Thyroid gland (tissue), 4 donors: ENCODE results near the gene SPTBN4. TPM values are rescaled to one million over a fixed set of nuclear protein-coding genes. Genes with fewer than 3 reads are reported as not detected.

Source experiments
- DNase-seq, 2 donors: peaks; one replicate each; pipeline ENCODE4 v3.0.0-alpha.2; 2019
- H3K27ac ChIP-seq, 3 donors: fragments of 200-600 bp; sonication (generic); 1 replicate in 2 of 3; 2 replicates in 1 of 3; pipeline ENCODE4 v1.5.1; 2016 to 2019; ENCODE audit warnings: mild to moderate bottlenecking in 1 of 3, moderate library complexity in 1 of 3
- H3K27me3 ChIP-seq: fragments of 200-600 bp; sonication (generic); one replicate; pipeline ENCODE4 v1.5.1; 2019
- H3K36me3 ChIP-seq, 2 donors: fragments of 200-600 bp; sonication (generic); one replicate each; pipeline ENCODE4 v1.5.1; 2016 to 2019
- H3K4me1 ChIP-seq, 2 donors: fragments of 200-600 bp; sonication (generic); one replicate each; pipeline ENCODE4 v1.5.1; 2017 to 2019
- H3K4me3 ChIP-seq, 3 donors: fragments of 200-600 bp; sonication (generic); replicated peaks in 1 of 3; 1 replicate in 2 of 3; 2 replicates in 1 of 3; pipeline ENCODE4 v1.5.1; 2016; ENCODE audit warnings: mild to moderate bottlenecking in 1 of 3
- H3K9me3 ChIP-seq: fragments of 200-600 bp; sonication (generic); one replicate; pipeline ENCODE4 v1.5.1; 2017
- POLR2A ChIP-seq, 2 donors: fragments of 450-650 bp; IDR thresholded peaks; one replicate each; pipeline ENCODE4 v1.6.1; 2017; ENCODE audit warnings: antibody characterized with exemption in 2 of 2, mild to moderate bottlenecking in 2 of 2, moderate library complexity in 1 of 2
- WGBS, 2 donors: methylation state at CpG; one replicate each; pipeline ENCODE4 v1.1.5; 2017; 5-methylcytosine and 5-hydroxymethylcytosine counted together
- intact Hi-C: fragments of 100-400 bp; cut with DNase I; formaldehyde crosslinking; loops from one replicate; pipeline ENCODE4 v1.15.1; 2023
- total RNA-seq, 4 donors: library from RNA; depleted of rRNA; stranded (reverse); fragments of >200 nt; gene quantifications; one replicate each; pipeline ENCODE4 v1.2.3, GENCODE V29; 2016
- TF ChIP-seq, protein P1 (sequence below), 6 experiments: fragments of 200-600 bp in 3 of 6; fragments of 450-650 bp in 3 of 6; sonication (generic) in 3 of 6; IDR thresholded peaks; one replicate each; pipeline ENCODE4 v1.5.1; 2016 to 2019; ENCODE audit warnings: antibody characterized with exemption in 6 of 6, mild to moderate bottlenecking in 2 of 6, inconsistent platforms in 1 of 6, moderate library complexity in 1 of 6

SPTBN4 gene
- total RNA-seq, 4 donors from 2014 or later, result 0.67 to 2.7 (median 1.0) TPM

DNA sequence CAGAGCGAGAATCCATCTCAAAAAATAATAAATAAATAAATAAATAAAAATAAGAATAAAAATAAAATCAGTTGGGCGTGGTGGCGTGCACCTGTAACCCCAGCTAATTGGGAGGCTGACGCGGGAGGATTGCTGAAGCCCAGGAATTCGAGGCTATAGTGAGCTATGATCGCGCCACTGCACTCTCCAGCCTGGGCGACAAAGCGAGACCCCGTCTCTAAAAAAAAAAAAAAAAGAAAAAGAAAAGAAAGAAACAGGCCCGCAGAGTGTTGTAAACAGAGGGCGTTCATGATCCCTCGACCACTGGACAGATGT, 46.4 kb upstream of the SPTBN4 start:
- 49 to 56% methylated on average over 14 of the region's 14 CpGs for WGBS, 2 donors
- no peaks in the 10 kb centered on the region for H3K9me3 ChIP-seq
- intact Hi-C loops, result no loop called here

DNA sequence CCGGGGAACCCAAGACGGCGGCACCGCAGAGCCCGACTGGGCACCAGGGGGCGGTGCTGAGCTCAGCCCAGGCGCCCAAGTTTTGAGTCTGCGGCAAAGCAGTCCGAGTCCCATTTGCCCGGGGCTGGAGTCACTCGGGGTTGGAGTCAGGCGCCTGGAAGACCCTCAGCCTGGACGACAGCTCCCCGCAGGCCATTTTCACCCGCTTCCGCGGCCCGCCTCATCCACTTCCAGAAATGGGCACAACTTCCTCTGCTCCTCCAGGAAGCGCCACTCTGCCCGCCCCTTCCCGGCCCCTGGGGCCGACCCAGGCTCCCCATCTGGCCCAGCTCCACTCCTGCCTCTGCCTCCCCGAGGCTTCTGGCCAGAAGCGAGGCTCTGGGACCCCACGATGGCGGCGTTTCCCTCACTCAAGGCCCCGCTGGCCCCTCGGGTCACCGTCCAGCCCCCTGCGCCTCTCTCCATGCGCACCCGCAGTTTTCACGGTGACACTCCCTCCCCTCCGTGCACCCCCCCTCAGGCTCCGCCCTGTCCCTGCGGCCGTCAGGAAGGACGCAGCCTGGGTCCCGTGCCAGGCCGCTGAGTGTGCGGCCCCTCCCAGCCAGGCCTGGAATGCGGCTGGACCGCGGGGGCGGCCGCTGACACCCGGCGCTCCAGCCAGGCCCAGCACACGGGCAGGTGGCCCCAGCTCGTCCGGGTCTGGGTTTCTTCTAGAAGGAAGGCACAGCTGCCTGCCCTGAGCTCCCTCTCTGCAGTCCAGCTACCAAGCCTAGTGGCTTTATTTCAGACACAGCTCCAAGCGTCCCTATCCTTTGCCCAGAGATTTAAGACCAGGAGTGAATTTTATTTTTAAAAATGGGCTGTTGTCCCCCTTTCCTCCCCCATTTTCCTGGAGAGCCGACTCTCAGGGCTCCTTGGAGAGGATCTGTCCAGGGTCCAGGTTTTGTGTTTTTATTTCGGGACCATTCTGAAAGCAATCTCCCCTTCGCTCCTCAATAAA, 45.7 kb upstream of the SPTBN4 start:
- H3K4me3 ChIP-seq, result peak overlapping the region; percentile 37 to 59 (median 55)
- peak overlapping the region; percentile 99 to 100 (median 99) for H3K27ac ChIP-seq
- DNase-seq, result peak; percentile 97 to 98
- H3K9me3 ChIP-seq, result no peaks in the 10 kb centered on the region
- peaks cover 9 to 10% of the 10 kb centered on the region in 2 donors for H3K36me3 ChIP-seq
- intact Hi-C loops, result no loop called here
- TF ChIP-seq, protein P1, sequence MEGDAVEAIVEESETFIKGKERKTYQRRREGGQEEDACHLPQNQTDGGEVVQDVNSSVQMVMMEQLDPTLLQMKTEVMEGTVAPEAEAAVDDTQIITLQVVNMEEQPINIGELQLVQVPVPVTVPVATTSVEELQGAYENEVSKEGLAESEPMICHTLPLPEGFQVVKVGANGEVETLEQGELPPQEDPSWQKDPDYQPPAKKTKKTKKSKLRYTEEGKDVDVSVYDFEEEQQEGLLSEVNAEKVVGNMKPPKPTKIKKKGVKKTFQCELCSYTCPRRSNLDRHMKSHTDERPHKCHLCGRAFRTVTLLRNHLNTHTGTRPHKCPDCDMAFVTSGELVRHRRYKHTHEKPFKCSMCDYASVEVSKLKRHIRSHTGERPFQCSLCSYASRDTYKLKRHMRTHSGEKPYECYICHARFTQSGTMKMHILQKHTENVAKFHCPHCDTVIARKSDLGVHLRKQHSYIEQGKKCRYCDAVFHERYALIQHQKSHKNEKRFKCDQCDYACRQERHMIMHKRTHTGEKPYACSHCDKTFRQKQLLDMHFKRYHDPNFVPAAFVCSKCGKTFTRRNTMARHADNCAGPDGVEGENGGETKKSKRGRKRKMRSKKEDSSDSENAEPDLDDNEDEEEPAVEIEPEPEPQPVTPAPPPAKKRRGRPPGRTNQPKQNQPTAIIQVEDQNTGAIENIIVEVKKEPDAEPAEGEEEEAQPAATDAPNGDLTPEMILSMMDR (IDR thresholded peaks at IDR 0.05), result peak; percentile 78 to 93 (median 90)
- peak; percentile 85 to 97 for TF ChIP-seq POLR2A (IDR thresholded peaks at IDR 0.05)
- peaks cover 35 to 42% of the 10 kb centered on the region in 2 donors for H3K4me1 ChIP-seq
- WGBS, 2 donors, result 1 to 3% methylated on average over 35 to 42 of the region's 56 CpGs
- H3K27me3 ChIP-seq, result no peaks in the 10 kb centered on the region

More for the DNA sequence above, 46.4 kb upstream of the SPTBN4 start:
- Histone ChIP-seq H3K36me3 (peaks cover 9 to 10% of the 10 kb centered on the region in 2 donors), H3K27ac (peak overlapping the region; percentile 99 to 100 (median 99)), H3K27me3 (no peaks in the 10 kb centered on the region), H3K4me3 (peak overlapping the region; percentile 37 to 59 (median 55)), H3K4me1 (peaks cover 38 to 42% of the 10 kb centered on the region in 2 donors)
- TF ChIP-seq, protein P1 (IDR thresholded peaks at IDR 0.05), result no peak
- TF ChIP-seq POLR2A (IDR thresholded peaks at IDR 0.05), result no peak
- DNase-seq, result no peak

DNA sequence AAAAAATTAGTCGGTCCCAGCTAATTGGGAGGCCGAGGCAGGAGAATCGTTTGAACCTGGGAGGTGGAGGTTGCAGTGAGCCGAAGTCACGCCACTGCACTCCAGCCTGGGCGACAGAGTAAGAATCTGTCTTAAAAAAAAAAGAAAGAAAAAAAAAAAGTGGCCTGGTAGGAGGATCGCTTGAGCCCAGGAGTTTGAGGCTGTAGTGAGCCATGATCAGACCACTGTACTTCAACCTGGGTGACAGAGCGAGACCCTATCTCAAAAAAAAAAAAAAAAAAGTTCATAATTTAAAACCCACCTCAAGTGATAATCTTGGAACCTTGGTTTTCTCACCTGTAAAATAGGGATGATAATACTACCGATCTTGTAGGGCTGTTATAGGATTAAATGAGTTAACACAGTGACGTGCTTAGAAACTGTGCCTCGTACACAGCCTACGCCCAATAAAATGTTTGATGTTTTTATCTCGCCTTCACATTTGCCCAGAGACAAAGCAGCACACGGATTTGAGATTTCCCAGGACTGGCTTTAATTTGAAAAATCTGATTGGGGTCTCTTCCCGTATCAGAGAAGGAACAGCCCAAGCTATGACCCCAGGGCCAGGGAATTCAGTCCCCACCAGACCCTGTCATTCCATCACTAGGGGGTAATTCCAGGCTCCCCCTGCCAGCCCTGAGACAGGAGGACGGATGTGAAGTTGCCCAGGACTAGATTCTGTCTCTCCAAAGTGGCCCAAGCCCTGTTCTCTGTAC, 44.6 kb upstream of the SPTBN4 start:
- H3K4me3 ChIP-seq, result peak overlapping the region in 1 of 3 donors; percentile 12
- no peaks in the 10 kb centered on the region for H3K27me3 ChIP-seq
- no peaks in the 10 kb centered on the region for H3K9me3 ChIP-seq
- DNase-seq, result no peak
- 73 to 75% methylated on average over 16 of the region's 16 CpGs for WGBS, 2 donors
- intact Hi-C loops, result no loop called here
- H3K36me3 ChIP-seq, result peaks cover 9 to 10% of the 10 kb centered on the region in 2 donors
- no peak for TF ChIP-seq POLR2A (IDR thresholded peaks at IDR 0.05)
- TF ChIP-seq, protein P1 (IDR thresholded peaks at IDR 0.05), result no peak
- peak overlapping the region; percentile 99 to 100 (median 99) for H3K27ac ChIP-seq
- peaks cover 35 to 36% of the 10 kb centered on the region in 2 donors for H3K4me1 ChIP-seq

DNA sequence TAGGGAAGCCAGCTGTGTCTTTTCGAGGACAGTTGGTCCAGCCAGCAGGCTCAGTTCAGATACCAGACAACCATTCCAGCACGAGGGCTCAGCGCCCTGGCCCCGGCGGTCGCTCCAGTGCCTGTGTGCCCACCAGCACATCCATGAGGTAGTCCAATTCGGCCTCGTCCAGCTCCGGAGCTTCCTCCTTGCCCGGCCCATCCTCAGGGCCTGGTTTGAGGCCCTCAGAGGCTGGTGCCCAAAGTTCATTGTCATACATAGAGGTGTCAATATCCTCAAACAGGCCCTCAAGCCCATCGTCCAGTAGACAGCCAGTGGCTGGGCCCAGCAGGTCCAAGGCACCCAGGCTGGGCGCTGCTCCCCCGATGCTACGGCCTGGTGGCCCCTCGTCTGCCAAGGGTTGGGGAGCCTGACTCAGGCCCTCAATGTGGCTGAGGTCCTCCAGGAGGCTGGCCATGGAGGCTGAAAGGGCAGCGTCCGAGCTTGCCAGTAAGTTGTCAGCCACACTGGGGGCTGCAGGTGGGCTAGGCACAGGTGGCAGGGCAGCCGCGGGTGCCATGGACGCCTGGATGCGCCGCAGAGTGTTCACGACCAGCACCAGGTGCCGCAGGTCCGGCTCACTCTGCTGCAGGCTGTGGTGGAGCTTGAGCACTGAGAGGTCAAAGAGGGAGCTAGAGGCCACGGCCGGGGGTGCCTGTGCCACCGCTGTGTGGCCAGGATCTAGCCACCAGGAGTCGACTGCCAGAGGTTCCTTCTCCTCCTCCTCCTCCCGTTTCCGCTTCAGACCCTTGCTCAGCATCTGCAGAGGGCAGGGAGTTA, 43.8 kb upstream of the SPTBN4 start:
- Histone ChIP-seq H3K4me1 (peaks cover 30 to 36% of the 10 kb centered on the region in 2 donors), H3K4me3 (no peak overlapping the region), H3K9me3 (no peaks in the 10 kb centered on the region), H3K27me3 (no peaks in the 10 kb centered on the region), H3K36me3 (peaks cover 9 to 10% of the 10 kb centered on the region in 2 donors), H3K27ac (peak overlapping the region in 2 of 3 donors; percentile 99)
- WGBS, 2 donors, result 82 to 90% methylated on average over 10 to 24 of the region's 31 CpGs
- intact Hi-C loops, result no loop called here
- TF ChIP-seq, protein P1 (IDR thresholded peaks at IDR 0.05), result no peak
- no peak for TF ChIP-seq POLR2A (IDR thresholded peaks at IDR 0.05)
- DNase-seq, result no peak
